WERI-Rb-1 (cell line): ENCODE data around the gene ALKBH3.

Experiments
- DNase-seq: peaks from one replicate; pipeline ENCODE4 v3.0.0-alpha.2; 2020
- H3K27ac ChIP-seq: fragments of 250-450 bp; sonication (Bioruptor Pico); 2 replicates; pipeline ENCODE4 v1.5.1; 2020; ENCODE audit warnings: mild to moderate bottlenecking, moderate library complexity
- H3K27me3 ChIP-seq: fragments of 250-450 bp; sonication (Bioruptor Pico); 2 replicates; pipeline ENCODE4 v1.5.1; 2021; ENCODE audit warnings: mild to moderate bottlenecking, low read depth, moderate library complexity; ENCODE audit not compliant: insufficient read depth, severe bottlenecking
- H3K36me3 ChIP-seq: fragments of 250-450 bp; sonication (Bioruptor Pico); 2 replicates; pipeline ENCODE4 v1.5.1; 2020; ENCODE audit warnings: mild to moderate bottlenecking, moderate library complexity
- H3K4me3 ChIP-seq: 2 replicates; pipeline ENCODE4 v1.5.1; 2011; ENCODE audit warnings: low read depth, mild to moderate bottlenecking, control low read depth, low read length
- H3K9me3 ChIP-seq: fragments of 250-450 bp; sonication (Bioruptor Pico); 2 replicates; pipeline ENCODE4 v1.5.1; 2021; ENCODE audit warnings: mild to moderate bottlenecking, moderate library complexity; ENCODE audit not compliant: severe bottlenecking
- TF ChIP-seq, protein P1 (sequence below): IDR thresholded peaks from 2 replicates; pipeline ENCODE4 v1.5.1; 2011; ENCODE audit warnings: low read depth, mild to moderate bottlenecking, control low read depth, inconsistent platforms, low read length

Gene ALKBH3

DNA sequence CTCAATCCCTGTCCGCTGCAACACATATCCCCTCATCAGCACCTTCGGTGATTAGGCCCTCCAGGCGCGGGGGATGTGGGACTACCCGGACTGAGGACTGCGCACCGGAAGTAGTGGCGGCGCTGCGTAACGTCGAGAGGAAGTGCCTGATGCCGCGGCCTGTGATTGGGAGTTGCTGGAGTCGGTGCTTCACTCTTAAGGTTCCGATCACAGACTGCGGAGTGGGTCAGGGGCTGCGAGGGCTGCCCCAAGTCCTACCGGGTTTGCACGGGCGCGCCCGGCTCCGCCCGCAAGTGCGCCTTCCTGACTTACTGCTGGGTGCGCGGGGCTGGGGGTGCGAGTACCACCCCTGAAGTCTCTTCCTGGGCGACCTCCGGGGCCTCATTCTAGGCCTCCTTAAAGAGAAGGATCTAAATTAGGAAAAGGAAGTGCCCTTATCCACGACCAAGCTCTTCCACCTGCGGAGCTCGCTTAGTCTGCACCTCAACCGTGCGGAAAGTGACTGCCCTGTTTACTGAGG is at the start of gene ALKBH3:
Gene ALKBH3, plus strand, starts transcription at position 192 of the 520 bp plus-strand sequence. CDS start 1,822 bp downstream, outside the sequence.
- Histone ChIP-seq H3K9me3 (peaks cover 9% of the 10 kb centered on the region), H3K27ac (peak within 1 kb of the TSS; percentile 60)
- TF ChIP-seq, protein P1, sequence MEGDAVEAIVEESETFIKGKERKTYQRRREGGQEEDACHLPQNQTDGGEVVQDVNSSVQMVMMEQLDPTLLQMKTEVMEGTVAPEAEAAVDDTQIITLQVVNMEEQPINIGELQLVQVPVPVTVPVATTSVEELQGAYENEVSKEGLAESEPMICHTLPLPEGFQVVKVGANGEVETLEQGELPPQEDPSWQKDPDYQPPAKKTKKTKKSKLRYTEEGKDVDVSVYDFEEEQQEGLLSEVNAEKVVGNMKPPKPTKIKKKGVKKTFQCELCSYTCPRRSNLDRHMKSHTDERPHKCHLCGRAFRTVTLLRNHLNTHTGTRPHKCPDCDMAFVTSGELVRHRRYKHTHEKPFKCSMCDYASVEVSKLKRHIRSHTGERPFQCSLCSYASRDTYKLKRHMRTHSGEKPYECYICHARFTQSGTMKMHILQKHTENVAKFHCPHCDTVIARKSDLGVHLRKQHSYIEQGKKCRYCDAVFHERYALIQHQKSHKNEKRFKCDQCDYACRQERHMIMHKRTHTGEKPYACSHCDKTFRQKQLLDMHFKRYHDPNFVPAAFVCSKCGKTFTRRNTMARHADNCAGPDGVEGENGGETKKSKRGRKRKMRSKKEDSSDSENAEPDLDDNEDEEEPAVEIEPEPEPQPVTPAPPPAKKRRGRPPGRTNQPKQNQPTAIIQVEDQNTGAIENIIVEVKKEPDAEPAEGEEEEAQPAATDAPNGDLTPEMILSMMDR: 0 out of 2 replicates have a peak, but pooled peaks have one; percentile 10

DNA sequence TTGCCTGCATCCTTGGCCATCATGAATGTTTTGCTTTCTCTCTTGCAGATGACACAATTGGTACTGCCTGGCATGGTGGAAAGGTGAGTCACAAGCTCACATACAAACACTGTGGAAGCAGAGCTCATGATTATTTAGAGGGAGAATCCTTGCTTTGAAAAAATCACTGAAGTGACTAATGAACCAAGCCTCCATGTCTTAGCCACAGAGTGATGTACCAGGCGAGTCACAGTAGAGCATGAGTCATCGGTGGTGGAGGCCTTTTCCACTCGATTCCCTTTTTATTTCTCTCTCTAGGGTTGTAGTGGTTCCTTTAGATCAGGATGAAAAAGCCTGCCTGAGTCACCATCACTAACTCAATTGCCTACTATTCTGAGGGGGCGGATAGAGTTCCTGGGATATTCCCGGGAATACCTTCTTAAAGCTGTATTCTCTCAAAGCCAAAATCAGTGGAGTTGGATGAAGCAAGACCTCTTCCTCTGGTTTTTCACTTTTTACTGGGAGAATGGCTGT is 49.6 kb upstream of the ALKBH3 start:
- Histone ChIP-seq H3K9me3 (no peaks in the 10 kb centered on the region), H3K27ac (no peak overlapping the region), H3K27me3 (no peaks in the 10 kb centered on the region), H3K36me3 (no peaks in the 10 kb centered on the region), H3K4me3 (no peak overlapping the region)
- DNase-seq: no peak
- TF ChIP-seq, protein P1: no peak

More for the DNA sequence above, at the start of gene ALKBH3:
- peak within 1 kb of the TSS; percentile 95 for H3K4me3 ChIP-seq
- DNase-seq: peak; percentile 91
- H3K27me3 ChIP-seq: peaks cover 22% of the 10 kb centered on the region
- H3K36me3 ChIP-seq: peaks cover 9% of the 10 kb centered on the region

DNA sequence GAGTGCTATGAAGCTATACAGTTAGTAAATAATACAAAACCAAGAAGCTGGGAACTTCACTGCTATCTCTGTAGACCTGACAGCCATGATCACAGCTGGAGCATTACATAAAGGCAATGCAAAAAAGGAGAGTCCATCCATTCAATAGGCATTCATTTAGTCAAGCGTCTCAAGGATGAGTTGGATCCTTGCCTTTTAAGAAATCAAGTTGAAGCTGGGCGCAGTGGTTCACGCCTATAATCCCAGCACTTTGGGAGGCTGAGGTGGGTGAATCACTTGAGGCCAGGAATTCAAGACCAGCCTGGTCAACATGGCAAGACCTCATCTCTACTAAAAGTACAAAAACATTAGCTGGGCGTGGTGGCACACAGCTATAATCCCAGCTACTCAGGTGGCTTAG is 48.1 kb upstream of the ALKBH3 start:
- no peak overlapping the region for H3K27ac ChIP-seq
- DNase-seq: no peak
- no peaks in the 10 kb centered on the region for H3K27me3 ChIP-seq
- no peaks in the 10 kb centered on the region for H3K9me3 ChIP-seq
- no peaks in the 10 kb centered on the region for H3K36me3 ChIP-seq
- TF ChIP-seq, protein P1: no peak
- no peak overlapping the region for H3K4me3 ChIP-seq

DNA sequence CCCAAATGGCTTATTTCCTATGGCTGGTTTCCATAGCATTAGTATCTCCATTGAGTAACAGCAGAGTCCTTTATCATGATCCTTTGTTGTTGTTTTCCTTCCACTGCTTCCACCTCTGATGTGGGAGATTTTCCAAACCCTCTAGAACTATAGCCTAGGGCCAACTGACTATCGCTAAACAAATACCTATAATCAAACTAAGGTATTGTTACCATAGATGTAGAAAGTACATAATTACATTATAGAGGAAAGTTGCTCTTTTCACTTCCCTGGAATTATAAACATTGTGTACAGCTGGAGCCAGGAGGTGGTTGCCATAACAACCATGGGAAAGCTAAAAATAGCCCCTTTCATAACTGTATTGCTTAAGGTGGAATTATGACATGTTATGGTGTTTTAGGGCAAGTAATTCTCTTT is 47.0 kb upstream of the ALKBH3 start:
- Histone ChIP-seq H3K9me3 (no peaks in the 10 kb centered on the region), H3K27me3 (no peaks in the 10 kb centered on the region), H3K27ac (no peak overlapping the region), H3K4me3 (no peak overlapping the region), H3K36me3 (no peaks in the 10 kb centered on the region)
- DNase-seq: no peak
- TF ChIP-seq, protein P1: no peak

DNA sequence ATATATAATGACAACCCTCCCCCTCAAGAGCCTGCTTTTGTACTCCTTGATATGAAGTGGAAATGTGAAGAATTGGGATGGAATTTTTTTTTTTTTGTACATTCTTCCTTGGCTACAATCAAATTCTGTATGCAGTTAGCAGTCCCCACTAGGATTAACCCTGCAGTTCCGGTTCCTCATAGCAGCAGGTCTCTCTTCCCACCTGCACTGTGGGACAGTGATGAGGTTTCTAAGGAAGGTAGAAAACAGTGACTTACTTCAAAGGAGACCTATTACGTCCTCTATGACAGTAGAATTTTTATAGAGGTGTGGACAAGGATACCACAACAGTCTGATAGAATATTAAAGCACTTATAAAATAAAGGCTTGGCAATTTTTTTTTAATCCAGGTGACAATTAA is 46.3 kb upstream of the ALKBH3 start:
- Histone ChIP-seq H3K9me3 (no peaks in the 10 kb centered on the region), H3K27ac (no peak overlapping the region), H3K27me3 (no peaks in the 10 kb centered on the region), H3K36me3 (no peaks in the 10 kb centered on the region), H3K4me3 (no peak overlapping the region)
- no peak for DNase-seq
- TF ChIP-seq, protein P1: no peak

DNA sequence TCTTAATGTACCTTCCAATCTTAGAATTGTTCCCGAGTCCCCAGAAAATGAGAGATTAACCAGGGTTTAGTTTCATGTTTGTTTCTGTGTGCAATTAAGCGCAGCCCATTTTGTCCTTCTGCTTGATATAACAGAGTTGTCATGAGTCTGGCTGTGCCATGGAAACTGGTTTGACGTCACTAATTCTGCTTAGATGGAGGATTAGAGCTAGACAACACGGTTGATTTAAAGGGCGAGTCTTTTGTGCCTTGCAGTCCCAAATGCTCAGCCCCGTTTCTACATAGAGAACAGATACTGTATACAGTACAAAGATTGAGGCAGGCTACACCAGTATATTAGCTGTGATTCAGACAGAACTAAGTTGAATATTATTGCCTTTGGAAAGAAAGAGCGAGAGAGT is 45.5 kb upstream of the ALKBH3 start:
- no peak overlapping the region for H3K4me3 ChIP-seq
- TF ChIP-seq, protein P1: no peak
- no peaks in the 10 kb centered on the region for H3K9me3 ChIP-seq
- no peak overlapping the region for H3K27ac ChIP-seq
- H3K36me3 ChIP-seq: no peaks in the 10 kb centered on the region
- H3K27me3 ChIP-seq: no peaks in the 10 kb centered on the region
- DNase-seq: peak; percentile 58
